Measurements from ENCODE around the gene SSX2IP. TPM values are rescaled to one million over a fixed set of nuclear protein-coding genes. Genes with fewer than 3 reads are reported as not detected.
"Not testable (repeated sequence)": the region's sequence is repeated elsewhere in the genome, so short reads cannot be mapped to it uniquely, and the experiment has no call there.

Gene SSX2IP
- total and polyA plus RNA-seq, 10 donors, result 2.8 to 14.2 (median 8.6) TPM

GRCh38 chr1:84643183-84643582, 47.1 kb downstream of the SSX2IP start:
- Histone ChIP-seq H3K4me1 (no peaks in the 10 kb centered on the region), H3K27ac (no peak overlapping the region), H3K9me3 (no peaks in the 10 kb centered on the region), H3K4me3 (no peak overlapping the region), H3K27me3 (replicated peaks in 1 of 7) (no peaks in the 10 kb centered on the region), H3K36me3 (peaks cover 0 to 15% (median 0%) of the 10 kb centered on the region in 6 donors)
- intact Hi-C loops (cut with DNase I; ENCODE audit: low total_unique reads), result no loop called here
- DNase-seq, result no peak
- WGBS, 5 donors, result 94 to 100% (median 96%) methylated on average over 6 of the region's 6 CpGs
- TF ChIP-seq, protein P1, sequence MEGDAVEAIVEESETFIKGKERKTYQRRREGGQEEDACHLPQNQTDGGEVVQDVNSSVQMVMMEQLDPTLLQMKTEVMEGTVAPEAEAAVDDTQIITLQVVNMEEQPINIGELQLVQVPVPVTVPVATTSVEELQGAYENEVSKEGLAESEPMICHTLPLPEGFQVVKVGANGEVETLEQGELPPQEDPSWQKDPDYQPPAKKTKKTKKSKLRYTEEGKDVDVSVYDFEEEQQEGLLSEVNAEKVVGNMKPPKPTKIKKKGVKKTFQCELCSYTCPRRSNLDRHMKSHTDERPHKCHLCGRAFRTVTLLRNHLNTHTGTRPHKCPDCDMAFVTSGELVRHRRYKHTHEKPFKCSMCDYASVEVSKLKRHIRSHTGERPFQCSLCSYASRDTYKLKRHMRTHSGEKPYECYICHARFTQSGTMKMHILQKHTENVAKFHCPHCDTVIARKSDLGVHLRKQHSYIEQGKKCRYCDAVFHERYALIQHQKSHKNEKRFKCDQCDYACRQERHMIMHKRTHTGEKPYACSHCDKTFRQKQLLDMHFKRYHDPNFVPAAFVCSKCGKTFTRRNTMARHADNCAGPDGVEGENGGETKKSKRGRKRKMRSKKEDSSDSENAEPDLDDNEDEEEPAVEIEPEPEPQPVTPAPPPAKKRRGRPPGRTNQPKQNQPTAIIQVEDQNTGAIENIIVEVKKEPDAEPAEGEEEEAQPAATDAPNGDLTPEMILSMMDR (IDR thresholded peaks at IDR 0.05 in 8 of 11, conservative IDR thresholded peaks at IDR 0.05 in 3 of 11), result no peak
- TF ChIP-seq POLR2A (IDR thresholded peaks at IDR 0.05), result no peak
- no peak for TF ChIP-seq POLR2AphosphoS5 (IDR thresholded peaks at IDR 0.05)

GRCh38 chr1:84642774-84643173, 47.5 kb downstream of the SSX2IP start:
- Histone ChIP-seq H3K27me3 (replicated peaks in 1 of 7) (no peaks in the 10 kb centered on the region), H3K9me3 (no peaks in the 10 kb centered on the region), H3K27ac (no peak overlapping the region), H3K36me3 (peaks cover 0 to 11% (median 0%) of the 10 kb centered on the region in 6 donors), H3K4me1 (no peaks in the 10 kb centered on the region), H3K4me3 (no peak overlapping the region)
- intact Hi-C loops (cut with DNase I; ENCODE audit: low total_unique reads), result no loop called here
- DNase-seq, result no peak
- no peak for TF ChIP-seq POLR2A (IDR thresholded peaks at IDR 0.05)
- TF ChIP-seq, protein P1 (IDR thresholded peaks at IDR 0.05 in 8 of 11, conservative IDR thresholded peaks at IDR 0.05 in 3 of 11), result no peak

GRCh38 chr1:84639731-84640130, 50.5 kb downstream of the SSX2IP start:
- H3K36me3 ChIP-seq; H3K4me3 ChIP-seq; H3K4me1 ChIP-seq; H3K27ac ChIP-seq; DNase-seq; H3K27me3 ChIP-seq (replicated peaks in 1 of 7); H3K9me3 ChIP-seq; intact Hi-C loops (cut with DNase I; ENCODE audit: low total_unique reads): not testable (repeated sequence)
- WGBS, 5 donors, result 78 to 97% (median 89%) methylated on average over 6 of the region's 6 CpGs

DNA sequence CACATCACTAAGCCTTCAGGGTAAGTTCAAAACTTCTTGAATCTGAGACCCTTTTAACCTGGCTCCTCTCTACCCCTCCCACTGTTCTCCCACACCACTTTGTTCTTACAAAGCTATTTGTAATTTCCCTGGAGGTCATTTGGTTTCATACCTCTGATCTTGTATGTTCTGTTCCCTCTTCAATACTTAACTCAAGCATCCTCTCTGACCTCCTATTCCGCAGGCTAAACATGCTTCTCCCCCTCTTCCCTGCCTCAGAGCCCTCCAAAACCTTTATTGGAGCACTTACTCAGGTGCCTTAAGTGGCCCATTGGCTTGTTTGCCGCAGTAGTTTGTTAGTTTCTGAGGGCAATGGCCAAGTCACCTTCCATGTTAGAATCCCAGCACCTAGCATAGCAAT, 54.8 kb downstream of the SSX2IP start:
- no peaks in the 10 kb centered on the region for H3K9me3 ChIP-seq
- no peak for TF ChIP-seq POLR2AphosphoS5 (IDR thresholded peaks at IDR 0.05)
- TF ChIP-seq, protein P1 (IDR thresholded peaks at IDR 0.05 in 8 of 11, conservative IDR thresholded peaks at IDR 0.05 in 3 of 11), result no peak
- no peak for TF ChIP-seq POLR2A (IDR thresholded peaks at IDR 0.05)
- no peaks in the 10 kb centered on the region for H3K27me3 ChIP-seq (replicated peaks in 1 of 7)
- no peaks in the 10 kb centered on the region for H3K36me3 ChIP-seq
- H3K27ac ChIP-seq, result no peak overlapping the region
- intact Hi-C loops (cut with DNase I; ENCODE audit: low total_unique reads), result no loop called here
- H3K4me3 ChIP-seq, result no peak overlapping the region
- WGBS, 5 donors, result 82 to 92% (median 87%) methylated on average over 2 of the region's 2 CpGs
- DNase-seq, result no peak
- no peaks in the 10 kb centered on the region for H3K4me1 ChIP-seq

DNA sequence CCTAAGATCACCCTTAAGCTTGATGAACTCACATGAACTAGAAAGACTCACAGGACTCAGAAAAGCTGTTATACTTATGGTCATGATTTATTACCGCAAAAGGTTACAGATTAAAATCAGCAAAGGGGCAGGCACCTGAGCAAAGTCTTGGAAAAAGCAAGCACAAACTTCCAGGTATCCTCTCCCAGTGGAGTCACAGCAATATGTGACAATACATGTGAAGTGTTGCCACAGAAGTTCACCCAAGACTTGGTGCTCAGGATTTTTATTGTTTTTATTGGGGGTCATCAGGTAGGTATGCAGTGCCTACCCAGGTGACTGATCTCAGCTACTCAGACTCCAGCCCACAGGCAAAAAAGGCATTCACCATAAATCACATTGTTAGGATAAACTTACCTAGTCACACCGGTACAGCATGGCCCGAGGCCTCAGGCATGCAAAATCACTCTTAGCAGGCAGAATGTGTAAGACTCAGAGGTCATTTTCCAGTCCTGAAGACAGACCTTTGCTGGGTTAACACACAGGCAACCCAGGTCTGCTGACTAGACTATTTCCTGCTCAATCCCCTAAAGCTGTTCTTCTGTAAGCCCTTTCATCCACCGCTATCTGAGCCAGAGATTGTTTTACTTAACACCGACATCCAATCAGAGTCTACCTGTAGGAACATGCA, 55.6 kb downstream of the SSX2IP start:
- Histone ChIP-seq H3K27me3 (replicated peaks in 1 of 7) (no peaks in the 10 kb centered on the region), H3K9me3 (no peaks in the 10 kb centered on the region), H3K36me3 (no peaks in the 10 kb centered on the region), H3K4me1 (no peaks in the 10 kb centered on the region), H3K4me3 (no peak overlapping the region), H3K27ac (no peak overlapping the region)
- 79 to 89% (median 84%) methylated on average over 5 of the region's 5 CpGs for WGBS, 5 donors
- no peak for DNase-seq
- TF ChIP-seq POLR2A (IDR thresholded peaks at IDR 0.05), result no peak
- intact Hi-C loops (cut with DNase I; ENCODE audit: low total_unique reads), result no loop called here
